Esophagus squamous epithelium (tissue), 5 donors: ENCODE measurements around the gene ZBTB2. TPM values are rescaled to one million over a fixed set of nuclear protein-coding genes. Genes with fewer than 3 reads are reported as not detected.

ENCODE experiments used
- DNase-seq: peaks from one replicate; lab custom pipeline; 2025; lab: John Stamatoyannopoulos, UW
- H3K27ac ChIP-seq, 4 donors: fragments of 200-600 bp; sonication (generic); one replicate each; pipeline ENCODE4 v1.5.1; 2016 to 2019; ENCODE audit warnings: mild to moderate bottlenecking in 1 of 4
- H3K27me3 ChIP-seq, 4 donors: fragments of 200-600 bp; sonication (generic); 1 replicate in 3 of 4; 2 replicates in 1 of 4; pipeline versions ENCODE4 v1.5.1 to v1.6.0; 2017 to 2021; ENCODE audit warnings: antibody characterized with exemption in 1 of 4
- H3K36me3 ChIP-seq, 3 donors: fragments of 200-600 bp; sonication (generic); one replicate each; pipeline ENCODE4 v1.5.1; 2016 to 2019
- H3K4me1 ChIP-seq, 3 donors: fragments of 200-600 bp; sonication (generic); one replicate each; pipeline ENCODE4 v1.5.1; 2017 to 2019
- H3K4me3 ChIP-seq, 4 donors: fragments of 200-600 bp; sonication (generic); 1 replicate in 3 of 4; 2 replicates in 1 of 4; pipeline ENCODE4 v1.5.1; 2016 to 2019; ENCODE audit warnings: mild to moderate bottlenecking in 2 of 4, moderate library complexity in 1 of 4
- H3K9me3 ChIP-seq, 3 donors: fragments of 200-600 bp; sonication (generic); one replicate each; pipeline ENCODE4 v1.5.1; 2016 to 2019
- CTCF ChIP-seq, 6 experiments: fragments of 450-650 bp in 4 of 6; fragments of 200-600 bp in 2 of 6; sonication (generic) in 2 of 6; IDR thresholded peaks; one replicate each; pipeline ENCODE4 v1.5.1; 2016 to 2019; ENCODE audit warnings: antibody characterized with exemption in 6 of 6, mild to moderate bottlenecking in 4 of 6, moderate library complexity in 4 of 6
- POLR2A ChIP-seq, 4 donors: fragments of 450-650 bp; IDR thresholded peaks; one replicate each; pipeline ENCODE4 v1.6.1; 2017; ENCODE audit warnings: antibody characterized with exemption in 4 of 4, mild to moderate bottlenecking in 4 of 4, moderate library complexity in 3 of 4
- WGBS, 2 donors: methylation state at CpG; one replicate each; pipeline ENCODE4 v1.1.5; 2018; 5-methylcytosine and 5-hydroxymethylcytosine counted together
- intact Hi-C: fragments of 100-400 bp; cut with DNase I; formaldehyde crosslinking; loops from one replicate; pipeline ENCODE4 v1.15.0; 2022
- total RNA-seq, 4 donors: library from RNA; depleted of rRNA; stranded (reverse); fragments of >200 nt; gene quantifications; one replicate each; pipeline ENCODE4 v1.1.0, GENCODE V29; 2016
- donor health status: DM: yes; HTN: yes; CAD: no.

The ZBTB2 gene
- total RNA-seq, 4 donors from 2014 or later = 4.2 to 11.3 (median 7.4) TPM

DNA sequence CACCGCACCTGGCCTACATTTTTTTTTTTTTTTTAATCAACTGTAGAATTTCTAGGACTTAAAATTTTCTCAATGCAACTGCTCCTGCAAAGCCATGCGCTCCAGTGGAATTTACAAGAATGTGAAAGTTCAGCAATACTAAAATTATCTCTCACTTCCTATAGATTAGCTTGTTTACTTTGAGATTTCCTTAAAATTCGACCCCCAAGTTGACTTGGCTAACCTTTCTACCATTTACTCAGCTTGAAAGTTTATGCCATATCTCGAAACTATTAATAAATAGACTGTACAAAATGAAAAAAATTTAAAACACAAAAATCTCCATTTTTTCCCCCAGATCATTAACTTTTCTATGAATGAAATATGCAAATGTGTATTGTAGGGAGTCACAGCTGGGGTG, 64.3 kb downstream of the ZBTB2 start:
- peaks cover 0 to 23% (median 1%) of the 10 kb centered on the region in 4 donors for H3K27me3 ChIP-seq
- no peak overlapping the region for H3K27ac ChIP-seq
- DNase-seq = no peak
- WGBS, 2 donors = 63 to 69% methylated on average over 4 of the region's 4 CpGs
- H3K4me3 ChIP-seq = no peak overlapping the region
- no peaks in the 10 kb centered on the region for H3K36me3 ChIP-seq
- TF ChIP-seq POLR2A (IDR thresholded peaks at IDR 0.05) = no peak
- no peak for TF ChIP-seq CTCF (IDR thresholded peaks at IDR 0.05)
- no peaks in the 10 kb centered on the region for H3K9me3 ChIP-seq
- H3K4me1 ChIP-seq = peaks cover 12 to 28% (median 22%) of the 10 kb centered on the region in 3 donors
- intact Hi-C loops = no loop called here

- intact Hi-C loops = no loop called here
- Histone ChIP-seq H3K27ac (peak overlapping the region; percentile 52 to 89 (median 82)), H3K27me3 (peaks cover 0 to 23% (median 1%) of the 10 kb centered on the region in 4 donors), H3K4me1 (peaks cover 12 to 28% (median 22%) of the 10 kb centered on the region in 3 donors), H3K9me3 (no peaks in the 10 kb centered on the region), H3K4me3 (peak overlapping the region; percentile 27 to 72 (median 51)), H3K36me3 (no peaks in the 10 kb centered on the region)
- 41 to 46% methylated on average over 8 of the region's 8 CpGs for WGBS, 2 donors
- no peak for TF ChIP-seq CTCF (IDR thresholded peaks at IDR 0.05)
- TF ChIP-seq POLR2A (IDR thresholded peaks at IDR 0.05) = no peak
- DNase-seq = no peak
Observed at GRCh38 chr6:151326116-151326825, 65.1 kb downstream of the ZBTB2 start.

DNA sequence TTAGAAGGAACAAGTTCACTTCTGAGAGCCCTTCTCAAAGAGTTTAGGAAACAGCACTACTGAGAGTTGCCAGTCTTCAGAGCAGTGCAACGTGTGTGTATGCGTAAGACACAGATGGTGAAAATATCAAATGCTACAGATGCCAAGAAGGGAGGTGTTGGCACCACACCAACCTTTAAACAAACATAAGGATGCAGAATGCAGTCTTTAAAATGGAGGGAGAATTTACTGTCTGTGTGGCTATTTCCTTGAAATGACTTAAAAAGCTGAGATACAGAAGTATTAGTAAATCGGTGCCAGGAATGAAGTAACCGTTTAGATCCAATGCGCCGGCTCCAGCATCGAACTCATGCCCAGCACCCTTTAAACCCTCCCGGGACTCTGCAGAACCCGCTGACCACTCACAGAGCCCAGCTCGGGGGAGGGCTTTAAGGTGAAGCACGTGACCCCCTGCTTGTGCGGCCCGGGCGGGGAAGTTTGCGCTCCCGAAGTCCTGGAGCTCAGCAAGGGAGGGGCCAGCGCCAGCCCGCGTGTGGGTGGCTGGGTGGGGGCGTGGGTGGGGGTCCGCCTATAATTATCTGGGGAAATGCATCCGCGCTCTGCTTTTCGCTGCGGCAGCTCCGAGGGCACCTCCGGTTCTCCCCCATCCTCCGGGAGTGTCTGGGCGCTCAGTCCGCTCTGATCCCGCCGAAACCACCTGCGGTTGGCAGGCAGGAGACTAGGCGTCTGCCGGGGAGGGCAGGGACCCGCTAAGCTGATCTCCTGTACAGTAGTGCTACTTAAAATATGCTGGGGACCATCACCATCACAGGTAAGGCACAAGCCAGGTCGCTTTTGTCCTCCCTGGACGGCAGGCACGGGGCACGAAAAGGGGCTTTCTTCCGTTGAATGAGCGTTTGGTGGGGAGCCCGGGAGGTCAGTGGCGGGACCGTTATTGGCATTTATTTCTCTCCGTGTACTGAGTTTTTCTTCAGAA, 66.0 kb downstream of the ZBTB2 start:
- TF ChIP-seq POLR2A (IDR thresholded peaks at IDR 0.05) = no peak
- no peak for TF ChIP-seq CTCF (IDR thresholded peaks at IDR 0.05)
- H3K4me1 ChIP-seq = peaks cover 12 to 28% (median 22%) of the 10 kb centered on the region in 3 donors
- H3K27ac ChIP-seq = peak overlapping the region; percentile 52 to 89 (median 82)
- peak overlapping the region; percentile 27 to 72 (median 51) for H3K4me3 ChIP-seq
- H3K36me3 ChIP-seq = no peaks in the 10 kb centered on the region
- H3K27me3 ChIP-seq = peaks cover 0 to 23% (median 1%) of the 10 kb centered on the region in 4 donors
- intact Hi-C loops = loop anchor here (2.0 kb wide), 1 partner anchor 313 kb away; no protein-coding TSS in a partner anchor
- H3K9me3 ChIP-seq = no peaks in the 10 kb centered on the region
- WGBS, 2 donors = 5 to 10% methylated on average over 15 to 20 of the region's 46 CpGs
- DNase-seq = no peak

DNA sequence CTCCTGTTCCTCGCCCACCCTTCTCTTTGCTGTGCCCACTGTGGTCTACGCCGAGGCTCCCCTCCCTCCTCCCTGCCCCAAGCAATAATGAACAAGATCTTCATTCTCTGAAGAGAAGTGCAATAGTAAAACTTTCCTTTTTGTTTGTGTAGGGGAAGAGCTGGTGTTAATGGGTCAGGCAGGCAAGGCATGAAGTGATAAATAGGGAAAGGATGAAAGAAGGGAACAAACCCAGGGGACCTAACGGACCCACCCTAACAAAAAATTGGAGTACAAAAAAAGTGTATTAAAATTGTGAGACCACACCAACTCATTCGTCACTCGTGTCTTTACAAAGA, 66.9 kb downstream of the ZBTB2 start:
- WGBS, 2 donors = 31 to 38% methylated on average over 5 of the region's 6 CpGs
- no peak for DNase-seq
- Histone ChIP-seq H3K27me3 (peaks cover 0 to 23% (median 1%) of the 10 kb centered on the region in 4 donors), H3K27ac (peak overlapping the region in 3 of 4 donors; percentile 82 to 89 (median 82)), H3K4me3 (peak overlapping the region in 1 of 4 donors; percentile 72), H3K9me3 (no peaks in the 10 kb centered on the region), H3K4me1 (peaks cover 12 to 28% (median 22%) of the 10 kb centered on the region in 3 donors), H3K36me3 (no peaks in the 10 kb centered on the region)
- no peak for TF ChIP-seq CTCF (IDR thresholded peaks at IDR 0.05)
- intact Hi-C loops = loop anchor here (2.0 kb wide), 1 partner anchor 312 kb away; no protein-coding TSS in a partner anchor
